D721Med (cell line): ENCODE results near the gene MATCAP1.

Experiments
- DNase-seq: peaks from one replicate; pipeline ENCODE4 v3.0.0; 2011; ENCODE audit warnings: low spot score; ENCODE audit not compliant: insufficient read length
- FAIRE-seq: peaks from 2 replicates; lab custom pipeline; 2011; peaks lifted over from hg19 to GRCh38; lab: Jason Lieb, UNC
- TF ChIP-seq, protein P1 (sequence below): IDR thresholded peaks from 2 replicates; pipeline ENCODE4 v1.5.1; 2012; ENCODE audit warnings: mild to moderate bottlenecking, control low read depth; ENCODE audit not compliant: insufficient read depth; ENCODE audit errors: missing control alignments

The MATCAP1 gene

DNA sequence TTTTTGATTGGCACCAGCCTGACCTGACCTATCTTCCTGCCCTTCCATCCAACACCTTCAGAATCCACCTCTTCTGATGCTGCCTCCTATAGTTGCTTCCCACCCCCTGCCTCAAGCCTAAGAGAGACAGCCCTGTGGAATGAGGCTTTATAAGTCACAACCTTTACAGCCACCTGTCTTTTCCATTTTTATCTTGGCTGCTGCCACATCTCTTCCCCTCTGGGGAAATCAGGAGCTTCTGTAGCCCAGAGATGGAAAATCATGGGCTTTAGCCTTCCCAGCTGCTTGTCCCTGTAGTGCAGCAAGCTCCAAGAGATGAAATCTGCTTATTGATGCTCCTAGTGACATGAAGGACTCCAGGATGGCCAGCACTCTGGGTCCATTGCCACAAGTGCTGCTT lies 55.3 kb downstream of the MATCAP1 start:
- no peak for DNase-seq
- no peak for FAIRE-seq
- TF ChIP-seq, protein P1, sequence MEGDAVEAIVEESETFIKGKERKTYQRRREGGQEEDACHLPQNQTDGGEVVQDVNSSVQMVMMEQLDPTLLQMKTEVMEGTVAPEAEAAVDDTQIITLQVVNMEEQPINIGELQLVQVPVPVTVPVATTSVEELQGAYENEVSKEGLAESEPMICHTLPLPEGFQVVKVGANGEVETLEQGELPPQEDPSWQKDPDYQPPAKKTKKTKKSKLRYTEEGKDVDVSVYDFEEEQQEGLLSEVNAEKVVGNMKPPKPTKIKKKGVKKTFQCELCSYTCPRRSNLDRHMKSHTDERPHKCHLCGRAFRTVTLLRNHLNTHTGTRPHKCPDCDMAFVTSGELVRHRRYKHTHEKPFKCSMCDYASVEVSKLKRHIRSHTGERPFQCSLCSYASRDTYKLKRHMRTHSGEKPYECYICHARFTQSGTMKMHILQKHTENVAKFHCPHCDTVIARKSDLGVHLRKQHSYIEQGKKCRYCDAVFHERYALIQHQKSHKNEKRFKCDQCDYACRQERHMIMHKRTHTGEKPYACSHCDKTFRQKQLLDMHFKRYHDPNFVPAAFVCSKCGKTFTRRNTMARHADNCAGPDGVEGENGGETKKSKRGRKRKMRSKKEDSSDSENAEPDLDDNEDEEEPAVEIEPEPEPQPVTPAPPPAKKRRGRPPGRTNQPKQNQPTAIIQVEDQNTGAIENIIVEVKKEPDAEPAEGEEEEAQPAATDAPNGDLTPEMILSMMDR, result no peak
